Hematopoietic multipotent progenitor cell (in vitro differentiated cells): Measurements from ENCODE around the gene PTPRM. TPM values are rescaled to one million over a fixed set of nuclear protein-coding genes. Genes with fewer than 3 reads are reported as not detected.
A peak's percentile ranks its signal among the peaks of the same experiment; 100 is the strongest.

Experiments
- DNase-seq, 3 donors: peaks; one replicate each; pipeline ENCODE4 v3.0.0-alpha.2; 2011 to 2015; ENCODE audit warnings: low read depth in 2 of 3, low spot score in 2 of 3
- total RNA-seq: library from RNA; depleted of rRNA; stranded (reverse); fragments of >200 nt; gene quantifications from one replicate; pipeline ENCODE4 v1.2.3, GENCODE V29; 2012

The PTPRM gene
- 18.0 TPM for total RNA-seq

DNA sequence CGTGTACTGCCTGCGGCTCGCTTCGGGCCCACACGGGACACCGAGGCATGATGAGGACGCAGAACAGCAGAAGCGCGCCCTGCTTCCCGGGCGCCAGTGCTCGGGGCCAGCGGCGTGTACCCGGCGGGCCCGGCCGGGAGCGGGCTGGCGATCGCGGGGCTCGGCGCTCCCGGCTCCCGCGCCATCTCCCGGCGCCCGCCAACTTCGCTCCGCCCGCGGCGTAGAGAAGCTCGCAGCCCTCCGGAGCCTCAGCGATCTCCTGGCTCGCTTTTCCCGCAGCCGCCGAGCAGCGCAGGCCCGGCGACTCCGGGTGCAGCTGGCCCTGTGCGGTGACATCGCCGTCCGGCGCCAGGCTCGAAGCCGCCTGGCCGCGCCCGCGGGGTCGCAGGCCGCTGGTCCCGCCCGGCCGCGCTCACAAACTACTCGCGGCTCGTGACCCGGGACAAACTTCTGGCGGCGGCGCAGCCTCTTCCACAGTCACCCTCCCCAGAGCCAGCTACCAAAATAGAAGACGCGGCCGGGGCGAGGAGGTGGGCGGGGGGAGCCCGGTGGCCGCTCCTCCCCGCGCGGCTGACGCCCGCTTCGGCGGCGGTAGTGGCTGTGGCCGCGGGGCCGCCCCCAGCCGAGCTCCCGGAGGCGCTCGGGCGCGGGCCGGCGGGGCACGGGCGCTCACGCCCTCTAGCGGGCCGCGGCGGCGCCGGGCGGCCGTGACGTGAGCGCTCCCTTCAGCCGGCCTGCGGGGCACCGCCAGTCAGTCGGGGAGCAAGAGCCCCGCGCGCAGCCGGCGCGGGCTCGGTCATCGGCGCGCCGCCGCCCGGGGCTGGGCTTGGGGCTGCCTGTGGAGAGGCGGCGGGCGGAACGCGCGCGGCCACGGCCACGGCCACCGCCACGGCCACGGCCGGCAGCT, at the start of gene PTPRM:
Gene PTPRM, plus strand, starts transcription at position 750 of the 907 bp plus-strand sequence. CDS start 503 bp downstream, outside the sequence.
- peak; percentile 14 to 88 (median 84) for DNase-seq

DNA sequence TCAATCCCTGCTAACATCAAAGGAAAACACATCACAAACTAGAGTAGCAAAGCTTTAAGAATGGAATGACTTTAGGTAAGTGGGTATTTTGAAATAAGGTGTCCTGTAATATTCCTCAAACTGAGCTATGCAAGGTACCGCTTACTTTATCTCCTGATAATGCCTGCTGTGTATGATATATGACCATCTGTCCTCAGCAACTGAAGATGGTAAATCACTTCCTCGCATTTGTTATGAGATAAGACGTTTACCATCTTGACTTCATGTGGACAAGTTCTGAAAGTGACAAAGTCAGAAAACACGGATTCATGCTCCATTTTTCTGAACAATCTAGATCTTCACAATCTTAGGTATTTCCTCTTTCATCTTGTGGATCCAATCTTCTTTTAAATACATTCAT, 49.3 kb upstream of the PTPRM start:
- no peak for DNase-seq

DNA sequence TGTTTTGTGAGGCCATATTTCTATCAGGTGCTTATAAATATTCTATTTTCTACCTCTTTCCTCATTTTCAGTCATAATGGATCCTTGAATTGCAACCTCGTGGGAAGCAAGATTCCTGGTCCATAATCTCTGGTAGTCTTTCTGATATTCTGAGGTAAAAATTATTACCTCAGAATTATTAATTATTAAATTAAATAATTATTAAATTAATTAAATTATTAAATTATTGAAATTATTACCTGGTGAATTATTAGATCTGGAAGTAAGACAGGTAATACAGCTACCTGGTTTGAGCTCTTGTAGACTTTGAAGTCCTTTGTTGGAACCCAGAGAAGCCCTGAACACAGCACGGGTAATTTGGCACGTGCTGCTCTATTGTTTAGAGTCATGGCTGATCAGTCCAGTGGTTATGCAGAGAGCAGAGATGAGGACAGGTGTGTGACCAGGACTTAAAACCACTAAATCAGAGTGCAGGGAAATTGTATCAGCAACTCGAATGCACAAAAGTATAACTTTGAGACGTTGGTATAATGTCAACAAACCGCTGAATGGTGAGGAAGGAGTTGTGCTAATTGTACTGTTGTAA, 46.8 kb upstream of the PTPRM start:
- DNase-seq, result no peak

DNA sequence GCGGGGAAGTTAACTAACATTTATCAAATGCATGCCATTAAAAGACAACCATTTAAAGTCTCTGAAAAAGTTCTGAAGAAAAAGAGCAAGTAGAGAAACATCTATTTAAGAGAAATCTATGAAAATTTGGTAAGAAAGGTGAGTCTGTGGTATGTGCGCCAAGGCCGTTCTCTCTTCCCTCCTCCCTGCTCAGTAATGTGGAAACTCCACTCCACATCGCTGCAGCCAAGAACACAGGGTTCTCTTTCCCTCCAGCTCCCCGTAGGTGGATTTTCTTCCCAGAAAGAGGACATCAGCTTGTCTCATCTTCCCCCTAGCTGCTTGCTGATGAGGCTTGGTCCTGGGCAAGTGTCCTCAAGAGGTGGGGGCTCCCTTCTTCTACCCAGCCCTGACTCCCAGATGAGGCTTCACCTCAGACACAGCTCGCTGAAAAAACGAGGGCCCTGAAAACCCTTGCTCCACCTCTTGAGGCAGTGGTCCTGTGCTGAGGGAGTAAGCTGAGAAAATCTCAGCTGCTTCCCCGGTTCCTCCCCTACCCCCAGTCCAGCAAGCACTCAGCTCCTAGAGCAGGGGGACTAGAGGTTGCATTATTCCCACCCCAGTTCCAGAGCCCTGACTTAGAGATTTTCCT, 45.8 kb upstream of the PTPRM start:
- no peak for DNase-seq

DNA sequence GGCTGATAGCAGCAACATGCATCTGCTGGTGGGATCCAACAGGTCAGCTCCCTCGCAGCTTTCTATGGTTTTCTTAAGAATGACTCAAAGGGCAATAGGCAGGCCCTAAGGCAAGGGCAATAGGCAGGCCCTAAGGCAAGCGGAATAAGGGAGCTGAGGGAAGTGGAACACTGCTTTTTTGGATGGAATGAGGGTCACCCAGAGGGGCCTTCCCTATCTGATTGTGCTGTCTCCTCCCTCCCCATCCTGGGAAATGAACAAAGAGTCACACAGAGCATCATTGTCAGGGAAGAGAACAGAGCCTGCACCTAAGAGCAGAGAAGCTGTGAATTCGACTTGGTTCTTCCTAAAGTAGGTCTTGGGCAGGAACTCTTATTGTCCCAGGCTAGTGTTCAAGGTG, 43.3 kb upstream of the PTPRM start:
- DNase-seq, result no peak

DNA sequence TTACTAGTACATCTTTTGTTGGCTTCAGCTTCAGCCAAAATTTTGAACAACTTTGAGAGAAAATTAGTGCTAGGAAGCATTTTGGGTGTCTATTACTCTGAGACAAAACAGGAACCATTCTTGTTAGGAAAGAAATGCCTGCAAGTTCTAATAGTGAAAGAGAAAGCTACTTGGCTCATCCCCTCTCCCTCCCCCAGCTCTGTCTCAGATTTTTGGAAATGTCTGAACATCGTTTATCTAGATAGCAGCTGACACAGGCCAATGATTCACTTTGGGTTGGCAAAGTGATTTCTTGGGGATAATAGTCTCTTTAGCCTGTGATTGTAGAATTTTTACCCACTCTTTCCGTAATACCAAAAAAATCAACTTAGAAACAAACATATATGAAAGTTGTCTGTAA, 42.3 kb upstream of the PTPRM start:
- DNase-seq, result peak in 2 of 3 donors; percentile 12 to 56

DNA sequence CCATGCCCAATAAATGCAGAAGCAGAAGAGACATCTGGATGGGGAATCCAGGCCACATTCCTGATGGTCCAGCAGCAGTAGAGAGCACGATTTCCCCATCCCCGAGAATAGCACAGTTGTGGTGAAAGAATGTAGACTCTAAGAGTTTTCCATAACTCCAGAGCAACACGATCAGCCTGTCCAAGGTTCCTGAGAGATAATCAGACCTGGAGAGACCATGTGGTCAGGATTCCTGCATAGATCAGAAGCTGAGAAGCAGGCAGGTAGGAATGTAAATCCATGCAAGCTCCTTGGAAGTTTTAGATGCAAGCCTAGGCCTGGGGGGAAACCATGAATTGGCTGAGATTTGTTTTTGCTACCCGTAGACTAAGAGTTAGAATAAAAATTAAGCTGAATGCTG, 34.2 kb upstream of the PTPRM start:
- no peak for DNase-seq

DNA sequence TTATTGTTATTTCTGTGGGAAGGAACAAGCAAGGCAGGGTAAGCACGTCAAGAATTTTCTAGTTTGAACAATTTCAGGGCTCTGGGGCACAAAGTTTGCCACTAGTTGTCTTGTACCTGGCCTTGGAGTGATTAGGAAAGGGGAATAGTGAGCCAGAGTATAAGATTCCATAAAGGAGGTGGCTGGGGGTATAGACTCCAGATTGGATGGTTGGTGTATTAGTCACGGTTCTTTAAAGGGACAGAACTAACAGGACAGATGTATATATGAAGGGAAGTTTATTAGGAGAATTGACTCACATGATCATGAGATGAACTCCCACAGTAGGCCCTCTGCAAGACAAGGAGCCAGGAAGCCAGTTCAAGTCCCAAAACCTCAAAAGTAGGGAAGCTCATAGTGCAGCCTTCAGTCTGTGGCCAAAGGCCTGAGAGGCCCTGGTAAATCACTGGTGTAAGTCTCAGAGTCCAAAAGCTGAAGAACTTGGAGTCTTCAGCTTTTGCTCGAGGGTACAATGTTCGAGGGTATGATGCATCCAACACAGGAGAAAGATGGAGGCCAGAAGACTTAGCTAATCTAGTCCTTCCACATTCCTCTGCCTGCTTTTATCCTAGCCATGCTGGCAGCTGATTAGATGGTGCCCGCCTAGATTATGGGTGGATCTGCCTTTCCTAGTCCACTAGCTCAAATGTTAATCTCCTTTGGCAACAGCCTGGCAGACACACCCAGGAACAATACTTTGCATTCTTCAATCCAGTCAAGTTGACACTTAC, 31.5 kb upstream of the PTPRM start:
- no peak for DNase-seq

DNA sequence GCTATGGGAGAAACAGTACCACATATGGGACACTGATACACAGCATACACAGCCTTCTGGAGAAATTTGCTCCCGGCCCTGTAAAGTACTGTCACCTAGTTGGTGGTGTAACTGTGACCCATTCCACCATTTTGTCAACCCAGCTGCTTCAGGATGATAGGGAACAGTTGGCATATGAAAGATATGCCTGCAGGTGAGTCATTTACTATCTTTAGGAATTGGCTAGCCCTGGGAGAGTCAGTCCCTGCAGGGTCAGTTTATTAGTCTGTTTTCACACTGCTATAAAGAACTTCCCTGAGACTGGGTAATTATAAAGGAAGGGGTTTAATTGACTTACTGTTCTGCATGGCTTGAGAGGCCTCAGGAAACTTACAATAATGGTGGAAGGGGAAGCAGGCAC, 30.0 kb upstream of the PTPRM start:
- no peak for DNase-seq

DNA sequence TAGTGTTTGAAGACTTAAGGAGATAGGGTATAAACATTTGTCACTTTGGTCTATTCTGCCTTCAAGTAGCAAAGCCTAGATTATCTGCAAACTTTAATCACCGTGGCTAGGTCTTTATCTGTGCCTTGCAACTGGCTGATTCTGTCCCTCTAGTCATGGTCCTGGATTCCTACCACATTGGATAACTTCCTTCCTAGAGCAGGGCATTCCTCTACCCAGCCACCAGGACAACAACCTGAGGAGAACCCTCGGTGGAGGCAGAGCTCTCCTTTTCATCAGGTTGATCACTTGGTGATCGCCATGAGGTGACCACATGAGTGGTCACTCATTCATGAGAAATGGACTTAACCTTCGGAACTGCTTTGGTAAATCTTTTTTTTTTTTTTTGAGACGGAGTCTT, 25.3 kb upstream of the PTPRM start:
- no peak for DNase-seq

DNA sequence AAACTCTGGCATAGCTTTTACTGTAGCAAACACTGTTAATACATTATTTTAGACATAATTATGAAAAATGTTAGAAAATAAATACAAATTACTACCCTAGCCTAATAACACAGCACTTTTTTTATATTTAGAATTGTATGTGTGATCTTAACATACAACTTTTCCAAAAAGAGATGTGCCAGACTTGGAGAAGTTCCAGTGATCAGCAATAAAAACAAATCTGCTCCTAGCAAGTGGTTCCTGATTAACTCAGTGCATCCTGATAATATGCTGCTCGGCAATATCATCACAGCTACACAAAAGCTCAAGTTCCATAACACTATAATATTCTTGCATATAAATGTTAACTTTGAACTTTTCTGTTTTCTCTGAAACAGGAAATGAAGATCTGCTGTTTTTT, 22.4 kb upstream of the PTPRM start:
- DNase-seq, result no peak

DNA sequence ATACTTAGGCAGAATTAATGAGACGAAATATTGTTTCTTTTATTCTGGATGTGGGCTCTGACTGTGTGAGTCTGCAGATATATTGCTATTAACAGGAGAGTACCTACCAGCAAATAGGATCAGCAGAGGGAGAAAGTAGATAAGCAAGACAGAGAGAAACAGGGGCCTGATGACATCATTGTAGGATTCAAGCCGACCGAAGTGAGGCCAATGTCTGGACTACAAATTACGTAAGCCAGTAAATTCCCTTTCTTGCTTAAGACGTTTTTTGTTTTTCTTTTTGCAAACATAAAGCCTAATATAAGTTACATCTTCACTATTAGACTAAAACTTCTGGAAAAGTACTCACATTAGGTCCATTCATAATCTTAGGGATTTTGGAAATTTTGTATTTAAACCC, 21.4 kb upstream of the PTPRM start:
- DNase-seq, result no peak

DNA sequence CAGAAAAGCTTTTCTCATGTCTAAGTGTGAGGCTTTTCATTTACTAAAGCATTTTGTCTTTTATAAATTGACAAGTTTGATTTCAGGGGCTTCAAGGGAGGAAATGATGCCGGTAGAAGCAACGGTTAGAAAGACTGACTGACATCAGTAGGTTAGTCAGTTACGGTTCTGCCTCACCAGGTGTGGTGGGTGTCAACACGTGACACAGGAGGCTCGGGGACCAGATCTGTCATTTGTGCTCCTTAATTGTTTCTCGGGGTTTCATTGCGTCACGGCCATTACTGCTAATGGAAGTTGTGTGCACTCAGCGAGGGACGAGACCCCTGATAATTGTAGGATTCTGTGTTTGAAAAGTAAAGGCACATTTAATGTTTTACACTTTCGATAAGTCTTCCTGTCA, 18.9 kb upstream of the PTPRM start:
- no peak for DNase-seq

DNA sequence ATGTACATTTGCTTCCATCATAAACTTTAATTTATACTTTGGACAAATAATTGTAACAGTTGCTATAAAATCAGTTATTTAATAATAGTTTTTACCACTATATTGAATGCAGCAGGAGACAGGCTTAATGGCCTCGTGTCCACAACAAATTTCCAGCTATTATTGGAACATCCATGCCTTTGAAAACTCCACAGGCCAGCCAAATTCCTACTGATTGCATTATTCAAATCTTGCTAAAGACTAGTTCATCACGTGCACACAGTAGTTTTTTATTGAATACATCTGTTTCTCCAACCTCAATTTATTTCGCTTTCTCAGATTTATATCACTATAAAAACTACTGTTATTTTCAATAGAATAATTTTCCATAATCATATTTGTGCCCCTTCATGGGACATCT, 18.4 kb upstream of the PTPRM start:
- no peak for DNase-seq

DNA sequence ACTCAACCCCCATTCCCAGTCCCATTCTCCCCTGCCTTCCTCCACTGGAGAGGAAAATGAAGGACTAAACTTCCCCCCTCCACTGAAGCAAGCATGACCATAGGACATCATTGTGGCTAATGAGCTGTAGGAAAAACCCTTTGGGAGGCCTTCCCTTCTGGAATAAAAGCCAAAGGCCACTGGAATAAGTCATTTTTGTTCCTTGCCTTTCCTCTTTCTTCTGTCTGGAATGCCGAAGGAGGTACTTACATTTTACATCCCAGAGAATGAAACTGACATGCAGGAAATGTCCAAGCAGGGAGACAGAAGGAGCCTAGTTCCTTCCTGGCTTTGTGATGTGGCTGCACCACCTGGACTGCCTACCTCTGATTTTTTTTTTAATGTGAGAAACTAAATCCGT, 9.1 kb upstream of the PTPRM start:
- DNase-seq, result no peak

DNA sequence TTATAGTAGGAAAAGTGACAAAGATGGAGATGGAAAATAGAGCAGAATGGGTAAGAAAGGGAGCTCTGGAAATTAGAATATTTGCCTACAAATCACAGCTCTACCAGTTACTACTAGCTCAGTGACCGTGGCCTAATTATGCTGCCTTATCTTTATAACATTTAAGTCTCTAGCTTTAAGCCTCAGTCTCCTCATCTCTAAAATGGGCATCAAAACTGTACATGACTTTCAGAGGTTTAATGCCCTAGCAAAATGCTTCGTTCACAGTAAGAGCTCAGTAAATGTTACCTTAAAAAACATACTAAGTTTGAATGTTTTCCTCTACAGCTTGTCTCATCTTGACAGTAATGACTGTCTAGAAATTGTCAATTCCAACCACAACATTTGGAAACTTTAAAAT, 8.3 kb upstream of the PTPRM start:
- no peak for DNase-seq

DNA sequence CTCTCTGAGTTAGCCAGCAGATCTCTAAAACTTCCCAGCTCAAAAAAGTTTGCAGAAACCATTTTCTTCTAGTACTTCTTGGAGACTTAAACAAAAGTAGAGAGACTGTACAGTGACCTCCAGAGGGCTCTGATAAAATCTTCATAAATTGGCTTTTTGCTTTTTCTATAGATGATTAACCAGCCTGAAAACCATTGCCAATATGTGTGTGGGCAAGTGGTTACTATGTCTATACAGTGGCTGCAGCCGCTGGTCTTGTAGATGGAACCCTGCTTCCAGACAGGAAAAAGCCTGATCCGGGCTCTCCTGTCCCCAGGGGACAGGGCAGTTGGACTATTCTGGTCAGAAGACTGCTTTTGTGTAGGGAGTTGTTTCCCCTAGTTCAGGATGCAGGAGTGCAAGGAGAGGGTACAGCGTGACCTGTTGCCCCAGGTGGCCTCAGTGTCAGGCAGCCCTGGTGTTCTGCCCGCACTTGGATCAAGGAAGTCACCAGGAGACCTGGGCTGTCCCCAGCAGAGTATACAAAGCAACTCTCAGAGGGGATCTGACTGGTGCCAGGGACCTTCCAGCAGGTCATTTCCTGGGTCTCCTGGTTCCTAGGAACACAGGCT, 7.3 kb upstream of the PTPRM start:
- DNase-seq, result no peak

DNA sequence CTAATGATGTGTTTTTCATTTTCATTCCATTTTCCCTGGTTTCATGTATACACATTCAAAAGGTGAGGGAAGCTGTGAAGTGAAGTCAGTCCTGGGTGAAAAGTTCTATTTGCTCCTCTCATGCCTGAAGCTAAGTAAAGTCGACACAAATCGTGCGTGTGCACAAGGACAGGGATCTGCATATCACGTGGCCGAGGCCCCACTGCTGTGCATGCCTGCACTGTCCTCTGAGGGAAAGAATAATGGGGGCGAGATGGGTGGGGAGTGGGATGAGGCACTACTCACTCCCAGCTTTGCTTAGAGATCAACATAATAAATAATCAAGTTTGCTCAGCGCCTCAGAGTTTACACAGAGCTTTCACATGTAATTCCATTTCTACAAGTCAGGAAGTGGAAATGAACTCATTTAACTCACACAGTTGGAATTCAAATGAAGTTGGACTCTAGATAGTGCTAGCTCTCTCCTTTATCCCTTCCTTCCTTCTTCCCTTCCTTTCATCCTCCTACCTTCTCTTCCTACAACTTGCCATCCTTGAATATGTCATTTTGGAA, 5.1 kb upstream of the PTPRM start:
- DNase-seq, result no peak

DNA sequence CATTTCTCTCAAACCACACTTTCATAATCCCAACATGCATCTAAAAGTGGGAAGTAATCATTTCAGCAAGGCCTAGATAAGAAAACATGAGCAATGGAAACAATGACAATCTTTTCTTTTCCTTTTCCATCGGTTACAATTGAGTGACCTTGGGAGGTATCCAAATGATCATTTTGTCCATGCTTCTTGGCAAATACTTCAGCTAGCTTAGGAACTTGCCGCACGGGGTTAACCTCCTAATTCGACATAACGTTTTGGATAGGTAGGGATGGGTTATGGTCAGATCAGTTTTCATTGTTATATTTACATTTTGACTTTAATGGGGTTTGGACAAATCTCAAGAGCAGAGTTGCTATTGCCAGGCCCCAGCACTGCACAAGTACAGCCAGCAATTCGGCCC, 4.6 kb upstream of the PTPRM start:
- DNase-seq, result no peak

DNA sequence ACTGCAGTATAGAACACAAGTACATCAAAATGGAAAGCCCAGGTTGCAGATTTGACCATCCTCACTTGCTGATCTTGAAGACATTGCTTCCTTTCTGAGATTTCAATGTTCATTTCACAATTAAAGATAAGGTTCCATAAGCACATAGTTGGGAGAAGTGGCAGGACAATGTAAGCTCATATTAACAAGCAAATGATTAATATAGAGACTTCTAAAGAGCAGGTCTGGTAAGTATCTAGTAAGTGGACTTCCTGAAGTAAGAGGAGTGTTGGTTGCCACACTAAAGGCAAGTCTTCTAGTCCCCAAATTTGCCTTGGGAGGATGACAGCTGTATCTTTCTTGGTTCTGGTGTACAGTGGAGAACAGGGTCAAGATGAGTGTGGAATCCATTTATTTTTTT, 1.4 kb upstream of the PTPRM start:
- no peak for DNase-seq

DNA sequence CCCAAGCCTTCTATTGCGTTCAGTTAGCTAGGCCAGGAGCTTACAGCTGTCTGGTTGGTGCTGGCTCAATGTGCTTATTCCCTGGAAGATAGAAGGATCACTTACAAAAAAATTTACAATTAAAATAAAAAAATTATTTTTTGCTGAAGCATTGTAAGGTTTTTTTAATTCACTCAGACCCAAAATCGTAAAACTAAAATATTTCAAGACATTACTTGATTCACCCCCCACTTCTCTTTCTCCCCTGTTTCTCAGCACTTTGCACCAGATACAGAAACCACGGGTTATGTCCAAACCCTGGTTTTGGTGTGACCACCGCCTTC, 911 bp upstream of the PTPRM start:
- peak in 1 of 3 donors; percentile 53 for DNase-seq
